Epidermal melanocyte (primary cell): ENCODE data around the gene PDE7B.
"Not testable (repeated sequence)": the region's sequence is repeated elsewhere in the genome, so short reads cannot be mapped to it uniquely, and the experiment has no call there.

Source experiments
- DNase-seq: peaks from one replicate; pipeline ENCODE4 v3.0.0; 2011; ENCODE audit warnings: low spot score; ENCODE audit not compliant: insufficient read length

PDE7B gene

DNA sequence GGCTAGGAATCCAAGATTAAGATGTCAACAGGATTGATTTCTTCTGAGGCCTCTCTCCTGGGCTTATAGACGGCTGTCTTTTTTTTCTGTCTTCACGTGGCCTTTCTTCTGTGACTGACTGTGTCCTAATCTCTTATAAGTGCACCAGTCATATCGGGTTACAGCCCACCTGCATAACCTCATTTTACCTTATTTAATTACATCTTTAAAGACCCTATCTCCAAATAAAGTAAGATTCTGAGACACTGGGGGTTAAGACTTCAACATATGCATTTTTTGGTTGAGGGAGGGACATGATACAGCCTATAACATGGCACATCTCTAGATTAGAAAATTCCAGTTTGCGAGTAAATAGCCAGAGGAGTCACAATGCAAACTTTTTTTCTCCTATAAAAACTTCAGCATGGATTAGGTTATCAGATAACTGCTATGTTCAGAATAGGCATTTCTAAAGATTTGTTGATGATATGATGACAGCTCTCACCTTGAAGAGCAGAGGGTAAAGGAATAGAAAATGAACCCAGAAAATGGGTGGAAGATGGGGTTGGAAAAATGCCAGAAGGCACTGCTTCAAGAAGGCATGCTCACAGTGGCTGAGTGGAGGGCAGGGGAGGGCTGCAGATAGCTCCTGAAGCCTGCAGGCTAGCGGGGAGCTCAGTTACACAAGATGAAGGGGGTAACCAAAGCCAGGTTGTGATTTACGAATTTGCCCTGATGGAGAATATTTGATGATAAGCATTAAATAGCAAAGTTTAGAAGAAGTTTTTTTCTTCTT lies 8.7 kb upstream of the PDE7B start:
- DNase-seq = no peak

DNA sequence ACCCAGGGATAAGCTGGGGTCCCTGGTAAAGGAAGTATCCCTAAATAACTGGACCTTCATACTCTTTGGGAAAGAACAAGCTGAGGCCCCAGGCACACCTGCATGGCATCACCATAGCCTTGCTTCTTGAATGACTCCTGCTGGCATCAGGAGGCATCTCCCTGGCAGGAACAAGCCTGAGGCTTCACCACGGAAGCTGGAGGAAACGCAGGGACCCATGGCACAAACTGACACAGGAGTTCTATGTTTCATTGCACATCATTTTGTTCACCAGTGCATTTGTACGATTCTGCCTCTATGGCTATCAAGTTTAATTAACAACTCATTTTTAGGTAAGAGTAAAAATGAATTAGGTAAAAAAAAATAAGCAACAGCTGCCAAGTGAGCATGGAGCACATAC lies 619 bp upstream of the PDE7B start:
- DNase-seq = no peak

DNA sequence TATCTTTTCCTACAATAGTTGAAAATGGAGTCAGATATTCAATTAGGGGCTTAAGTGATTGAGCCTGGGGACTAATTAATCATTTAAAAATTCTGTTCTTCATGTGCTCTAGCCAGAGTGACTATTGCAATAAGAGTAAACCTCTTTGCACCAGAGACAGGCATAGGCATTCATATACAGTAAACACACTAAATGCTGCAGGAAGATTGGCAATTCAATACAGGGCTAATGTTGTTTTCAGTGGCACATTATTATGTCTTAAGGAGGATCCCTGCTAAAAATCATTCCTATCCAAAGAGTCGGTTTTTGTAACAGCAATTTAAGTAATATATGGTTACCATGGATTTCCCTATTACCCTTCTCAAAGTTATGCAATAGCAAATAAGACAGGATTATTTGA lies 1.2 kb downstream of the PDE7B start:
- DNase-seq = no peak

DNA sequence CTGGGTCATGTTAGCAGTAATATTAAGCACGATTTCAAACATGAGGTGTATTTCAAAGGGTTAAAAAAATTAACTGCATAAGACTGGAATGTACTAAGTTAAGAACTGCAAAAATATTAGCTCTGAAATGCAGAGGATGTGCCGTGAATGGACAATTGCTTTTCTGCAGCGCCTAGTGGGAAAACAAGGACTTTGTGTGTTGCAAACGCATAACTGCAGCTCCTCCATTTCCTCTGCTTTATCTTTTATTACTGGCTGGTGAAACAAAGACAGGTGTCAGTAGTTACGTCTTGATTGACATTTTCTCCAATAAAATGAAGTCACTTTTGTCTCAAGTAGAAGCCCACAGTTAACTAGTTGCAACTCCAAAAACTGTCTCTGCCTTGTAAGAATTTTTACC lies 1.7 kb downstream of the PDE7B start:
- DNase-seq = no peak

DNA sequence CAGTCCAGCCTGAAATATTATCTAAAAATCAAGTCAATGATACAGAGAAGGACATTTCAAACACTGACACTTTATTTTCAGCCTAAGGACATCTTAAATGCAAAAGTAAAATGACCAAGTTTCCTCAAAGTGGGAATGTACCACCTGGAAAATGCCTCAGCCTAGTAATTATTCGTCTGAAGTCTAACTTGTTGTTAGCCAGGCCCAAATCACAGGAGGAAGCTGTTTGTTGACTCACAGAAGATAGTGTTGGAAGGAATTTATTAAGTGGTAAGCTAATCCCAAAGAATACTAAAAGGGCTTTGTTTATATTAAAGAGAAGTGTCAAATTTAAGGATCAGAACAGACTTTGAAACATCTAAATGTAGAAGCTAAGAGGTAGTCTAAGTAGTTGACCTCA lies 2.5 kb downstream of the PDE7B start:
- no peak for DNase-seq

DNA sequence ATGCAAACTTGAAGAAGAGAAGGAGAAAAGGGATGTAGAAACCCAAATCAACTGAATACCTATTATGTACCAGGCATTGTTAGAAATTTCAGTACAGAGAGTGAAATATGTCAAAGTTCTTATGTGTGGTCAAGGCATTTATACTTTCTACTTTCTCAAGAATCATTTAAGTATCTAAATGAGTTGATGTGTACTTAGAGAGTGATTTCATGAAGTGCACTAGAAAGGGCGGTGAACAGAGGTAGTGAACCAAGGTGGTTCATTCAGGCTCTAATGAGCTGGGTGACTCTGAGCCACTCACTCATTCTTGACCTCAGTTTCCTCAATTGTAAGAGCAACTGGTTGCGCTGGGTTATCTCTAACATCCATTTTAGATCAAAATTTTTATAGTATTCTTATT lies 3.3 kb downstream of the PDE7B start:
- DNase-seq = no peak

DNA sequence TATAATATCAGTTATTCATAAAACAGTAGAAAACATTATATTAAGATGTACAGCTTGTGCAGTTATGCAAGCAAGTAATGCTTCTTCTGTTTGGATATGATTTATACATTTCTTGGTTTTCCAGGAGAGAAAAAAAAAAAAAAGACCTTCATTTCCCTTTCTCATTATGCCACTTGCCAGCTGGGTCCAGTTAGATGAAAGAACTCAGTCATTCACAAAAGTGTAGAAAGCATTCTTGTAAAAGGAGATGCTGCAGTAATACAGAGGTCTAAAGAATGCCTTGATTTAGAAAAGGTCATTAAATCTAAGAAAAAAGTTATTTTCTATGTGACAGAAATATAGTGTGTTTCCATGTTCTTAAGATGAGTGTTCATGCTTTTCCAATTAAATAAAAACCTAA lies 7.4 kb downstream of the PDE7B start:
- DNase-seq = no peak

DNA sequence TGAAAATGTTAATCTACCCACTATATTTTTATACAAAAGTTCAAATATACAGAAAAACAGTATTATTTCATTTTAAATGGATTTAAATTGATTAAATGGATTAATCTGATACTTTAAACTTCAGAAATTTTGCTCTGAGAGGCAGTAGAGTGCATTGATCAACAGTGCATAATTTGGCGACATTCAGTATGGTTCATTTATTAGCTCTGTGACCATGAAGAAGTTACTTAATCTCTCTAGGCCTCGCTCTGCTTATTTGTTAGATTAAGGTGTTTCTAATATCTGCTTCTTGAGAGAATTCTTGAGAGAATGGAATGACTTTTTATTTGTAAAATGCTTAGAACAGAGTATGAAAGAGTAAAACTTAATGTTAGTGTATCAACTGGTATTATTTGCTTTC lies 8.9 kb downstream of the PDE7B start:
- DNase-seq = no peak

DNA sequence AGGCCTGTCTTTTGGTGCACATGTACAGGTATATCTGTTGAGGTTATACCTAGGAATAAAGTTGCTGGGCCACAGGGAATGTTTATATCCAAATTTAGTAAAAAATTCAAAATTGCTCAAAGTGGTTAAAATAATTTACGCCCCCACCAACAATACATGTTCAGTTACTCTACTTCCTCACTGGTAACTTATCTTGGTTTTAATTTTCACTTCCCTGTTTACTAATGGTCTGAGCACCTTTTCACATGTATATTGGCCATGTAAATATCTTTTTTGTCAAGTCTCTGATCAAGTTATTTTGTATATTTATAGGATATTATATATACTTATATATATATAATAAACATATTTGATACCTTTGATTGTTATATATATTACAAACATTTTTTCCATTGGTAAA lies 9.7 kb downstream of the PDE7B start:
- no peak for DNase-seq

DNA sequence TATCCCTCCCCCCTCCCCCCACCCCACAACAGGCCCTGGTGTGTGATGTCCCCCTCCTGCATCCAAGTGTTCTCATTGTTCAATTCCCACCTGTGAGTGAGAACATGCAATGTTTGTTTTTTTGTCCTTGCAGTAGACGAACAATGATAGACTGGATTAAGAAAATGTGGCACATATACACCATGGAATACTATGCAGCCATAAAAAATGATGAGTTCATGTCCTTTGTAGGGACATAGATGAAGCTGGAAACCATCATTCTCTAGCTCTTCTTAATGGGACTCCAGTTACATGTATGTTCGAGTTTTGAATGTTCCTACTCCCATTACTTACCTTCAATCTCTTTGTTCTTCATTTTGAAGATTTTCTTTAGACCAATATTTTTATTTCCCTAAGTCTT lies 13.4 kb downstream of the PDE7B start:
- not testable (repeated sequence) for DNase-seq

DNA sequence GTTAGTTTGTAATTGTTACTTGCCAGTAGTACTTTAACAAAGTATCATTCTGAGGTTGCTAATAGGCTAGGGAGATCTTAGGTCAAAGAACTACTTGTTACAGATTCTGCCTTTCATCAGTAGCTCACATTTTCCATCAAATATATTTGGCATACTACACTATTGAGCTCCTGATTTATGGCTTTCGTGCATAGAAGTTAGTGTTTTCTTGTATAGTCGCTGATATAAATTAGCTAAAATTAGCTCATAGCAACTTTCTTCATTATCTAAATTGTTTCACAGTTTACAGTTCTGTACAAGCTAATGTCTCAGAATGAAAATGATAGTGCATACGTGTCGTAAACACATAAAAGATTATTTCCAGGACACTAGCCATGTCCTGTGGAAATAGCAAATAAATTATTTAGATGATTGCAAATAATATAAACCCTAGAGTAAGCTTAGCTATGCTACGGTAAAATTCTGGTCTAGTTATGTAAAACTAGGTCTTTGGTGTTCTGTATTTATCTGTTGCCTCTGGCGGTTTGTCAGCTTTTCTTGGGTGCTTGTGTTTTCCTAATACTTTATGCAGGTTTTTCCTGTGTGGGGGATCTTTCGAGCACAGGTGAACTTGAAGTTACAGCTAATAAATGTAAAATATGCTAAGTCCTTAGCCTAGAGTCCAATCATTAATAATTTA lies 15.1 kb downstream of the PDE7B start:
- DNase-seq = no peak

DNA sequence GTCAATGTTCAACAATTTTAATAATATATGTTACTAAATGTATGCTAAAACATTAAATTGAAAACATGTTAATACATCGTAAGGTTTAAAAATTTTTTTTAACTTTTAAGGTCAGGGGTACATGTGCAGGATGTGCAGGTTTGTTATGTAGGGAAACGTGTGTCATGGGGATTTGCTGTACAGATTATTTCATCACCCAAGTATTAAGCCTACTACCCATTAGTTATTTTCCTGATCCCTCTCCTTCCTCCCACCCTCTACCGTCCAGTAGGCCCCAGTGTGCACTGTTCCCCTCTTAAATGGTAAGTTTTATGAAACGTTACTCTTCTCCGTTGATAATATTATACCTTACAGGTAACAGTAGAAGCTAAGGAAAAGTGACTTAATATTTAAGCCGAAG lies 15.8 kb downstream of the PDE7B start:
- DNase-seq = no peak

DNA sequence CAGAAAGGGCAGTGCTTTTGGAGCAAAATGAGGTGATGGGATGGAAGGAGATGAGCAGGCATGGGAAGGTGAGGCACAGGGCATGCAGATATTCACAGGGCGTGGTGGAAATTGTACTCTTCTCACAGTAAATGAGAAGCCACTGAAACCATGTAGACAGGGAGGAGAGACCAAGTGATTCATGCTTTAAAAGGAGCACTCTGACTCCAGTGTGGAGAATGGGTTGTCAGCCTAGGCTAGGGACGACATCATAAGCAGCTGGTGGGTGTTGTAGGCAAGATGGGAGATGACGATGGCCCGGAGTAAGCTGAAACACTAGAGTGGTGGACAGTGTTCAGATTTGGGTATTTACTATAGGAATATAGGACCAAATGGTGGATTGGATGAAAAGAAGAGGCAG lies 18.4 kb downstream of the PDE7B start:
- DNase-seq = no peak

DNA sequence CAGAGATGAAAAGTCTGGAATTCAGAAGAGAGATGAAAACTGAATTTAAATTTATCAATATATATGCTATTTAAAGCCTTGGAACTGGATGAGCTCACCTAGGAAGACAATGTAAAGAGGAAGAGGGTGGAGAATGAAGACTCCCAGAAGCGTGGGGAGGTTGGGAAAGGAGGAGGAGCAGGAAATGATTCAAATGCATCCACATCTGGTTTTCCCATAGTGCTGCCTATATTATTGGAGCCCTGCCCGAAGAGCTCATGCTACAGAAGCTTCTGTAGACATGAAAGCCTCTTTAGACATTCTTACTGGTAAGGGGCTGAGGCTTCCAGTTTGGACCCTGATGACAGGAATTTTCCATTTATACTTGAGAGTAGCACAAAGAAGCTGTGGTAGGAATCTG lies 19.2 kb downstream of the PDE7B start:
- DNase-seq = no peak

DNA sequence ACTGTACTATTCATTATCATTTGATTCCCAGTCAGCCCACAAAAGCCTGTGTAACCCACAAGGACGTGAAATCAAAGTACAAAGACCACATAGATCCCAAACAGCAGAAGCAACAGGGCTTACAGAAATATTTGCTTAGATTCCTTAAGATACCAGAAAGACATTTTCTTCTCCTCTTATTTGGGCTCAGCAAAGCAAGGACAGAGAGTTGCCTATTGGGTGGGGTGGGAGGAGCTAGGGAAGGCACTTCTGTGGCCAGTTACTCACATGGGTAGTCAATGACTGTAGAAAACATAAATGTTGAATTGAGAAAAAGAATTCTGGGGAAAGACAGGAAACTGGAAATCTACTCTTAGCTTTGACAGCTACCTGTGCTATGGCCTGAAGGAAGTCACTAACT lies 19.8 kb downstream of the PDE7B start:
- DNase-seq = no peak

DNA sequence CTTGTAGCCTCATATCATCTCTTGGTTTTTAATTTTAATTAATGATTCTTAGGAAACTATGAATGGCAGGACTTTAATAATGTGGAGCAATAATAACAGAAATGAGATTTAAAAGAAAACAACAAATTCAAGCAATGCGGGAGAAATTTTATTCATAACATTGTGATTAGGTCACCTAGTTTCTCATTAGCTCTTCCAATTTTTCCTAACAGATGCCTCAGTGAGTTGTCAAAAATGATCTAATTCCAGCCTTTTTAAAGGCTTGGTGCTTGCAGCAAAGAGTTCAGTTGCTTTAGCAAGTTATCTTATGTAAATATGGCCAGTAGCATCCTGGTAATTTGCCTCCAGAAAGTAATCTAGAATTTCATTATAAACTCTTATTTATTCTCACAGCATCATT lies 20.4 kb downstream of the PDE7B start:
- DNase-seq = no peak

DNA sequence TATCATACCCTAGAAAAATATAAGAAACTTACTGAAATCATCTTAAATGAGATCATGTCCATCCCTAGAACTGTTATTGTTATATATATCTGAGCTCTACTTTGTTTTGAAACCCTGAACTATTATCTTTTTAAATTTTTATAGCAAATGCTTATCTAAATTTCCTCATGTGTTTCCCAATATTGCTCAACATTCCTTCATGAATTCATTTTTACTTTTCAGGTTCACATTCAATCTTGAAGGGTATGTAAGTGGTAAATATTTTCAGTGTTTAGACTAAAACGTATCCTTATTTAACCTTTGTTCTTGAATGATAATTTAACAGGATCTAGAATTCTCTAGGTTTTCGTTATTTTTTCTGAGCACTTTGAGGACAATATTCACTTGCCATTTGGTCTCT lies 23.9 kb downstream of the PDE7B start:
- DNase-seq = no peak

DNA sequence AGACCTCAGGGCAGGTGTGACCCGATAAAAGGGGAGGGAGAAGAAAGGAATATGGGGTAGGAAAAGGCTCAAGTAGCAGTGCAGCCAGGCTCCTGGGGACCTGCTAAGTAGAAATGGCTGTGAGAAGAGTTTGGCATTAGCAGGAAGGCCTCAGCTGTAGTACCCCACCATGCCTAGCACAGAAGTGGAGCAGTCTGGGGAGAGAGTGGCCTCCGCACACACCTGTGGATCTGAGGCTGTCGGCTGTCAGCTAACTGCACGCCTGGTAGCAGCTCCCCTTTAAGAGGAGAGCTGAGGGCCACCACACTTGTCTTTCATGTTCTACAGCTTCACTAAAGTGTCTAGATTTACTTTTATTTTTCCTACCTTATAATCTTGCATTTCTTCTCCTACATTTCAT lies 24.6 kb downstream of the PDE7B start:
- DNase-seq = no peak

DNA sequence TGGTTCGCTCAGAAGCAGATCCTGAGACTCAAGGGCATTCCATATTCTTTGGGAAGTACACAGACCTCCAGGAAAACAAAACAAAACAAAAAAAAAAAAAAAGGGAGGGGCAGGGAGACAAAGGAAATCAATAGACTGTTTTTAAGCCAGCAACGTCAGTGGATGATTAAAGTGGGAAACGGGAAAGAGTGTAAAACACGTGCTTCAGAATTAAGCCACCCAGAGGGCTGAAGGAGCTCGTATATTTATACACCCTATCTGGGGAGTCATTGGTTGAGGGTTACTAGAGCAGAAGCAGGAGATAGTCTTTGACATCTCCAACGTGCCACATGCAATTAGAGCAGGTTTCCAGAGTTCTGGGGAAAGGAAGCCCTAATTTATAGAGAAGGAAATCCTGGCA lies 26.2 kb downstream of the PDE7B start:
- no peak for DNase-seq

DNA sequence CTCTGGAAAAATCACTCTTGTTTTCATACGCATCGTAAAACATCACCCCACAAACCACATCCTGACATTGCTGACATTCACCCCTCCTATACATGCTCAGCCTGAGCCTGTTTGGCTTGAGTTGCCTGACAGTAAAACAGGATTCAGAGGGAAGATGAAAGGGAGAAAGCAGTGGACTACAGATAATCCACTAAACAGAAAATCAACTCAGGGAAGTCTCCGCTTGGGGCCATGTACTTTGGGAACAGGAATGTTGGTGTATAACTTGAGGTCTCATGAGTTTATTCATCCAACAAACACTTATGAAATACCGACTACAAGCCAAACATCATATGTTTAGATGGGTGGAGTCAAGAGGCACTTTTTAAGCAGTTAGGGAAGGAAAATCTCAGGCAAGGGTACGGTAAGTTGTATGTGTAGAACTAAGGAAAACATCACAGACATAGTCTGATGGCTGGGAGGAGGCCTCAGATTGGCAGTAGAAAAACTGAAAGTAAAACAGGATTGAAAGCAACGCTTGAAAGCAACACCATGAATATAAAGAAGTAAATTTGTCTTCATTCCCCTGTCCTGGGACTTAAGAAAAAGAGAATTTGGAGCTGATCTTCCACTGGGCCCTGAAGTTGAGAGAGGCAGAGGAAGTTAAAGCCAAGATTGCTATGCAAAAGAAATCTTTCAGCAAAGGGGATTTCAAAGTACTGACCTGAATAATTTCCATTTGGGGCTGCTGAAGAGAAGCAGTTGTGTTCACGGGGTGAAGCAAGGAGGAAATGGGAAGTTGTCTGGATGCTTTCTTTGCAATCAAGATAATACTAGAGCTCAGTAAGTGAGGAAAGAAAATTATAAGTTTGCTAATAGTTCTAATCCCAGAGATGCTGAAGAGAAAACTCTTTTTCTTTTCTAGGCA lies 28.8 kb downstream of the PDE7B start:
- DNase-seq = no peak

DNA sequence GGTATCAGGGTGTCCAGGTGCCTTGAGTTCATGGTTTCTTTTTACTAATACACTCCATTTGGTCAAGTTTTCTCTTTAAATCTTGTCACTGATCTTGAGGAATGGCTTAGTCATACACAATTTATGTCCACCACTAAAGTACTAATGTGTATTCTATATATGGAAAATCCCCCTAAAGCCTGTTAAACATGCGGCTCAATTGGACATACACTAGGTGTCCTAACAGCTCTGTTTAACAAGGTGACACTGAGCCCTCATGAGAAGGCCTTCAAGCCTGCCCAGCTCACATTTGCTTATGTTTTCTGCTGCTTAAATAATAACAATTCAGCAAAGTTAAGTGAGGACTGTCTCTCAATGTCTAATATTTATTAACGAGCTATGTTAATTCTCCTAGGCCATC lies 31.5 kb downstream of the PDE7B start:
- no peak for DNase-seq

DNA sequence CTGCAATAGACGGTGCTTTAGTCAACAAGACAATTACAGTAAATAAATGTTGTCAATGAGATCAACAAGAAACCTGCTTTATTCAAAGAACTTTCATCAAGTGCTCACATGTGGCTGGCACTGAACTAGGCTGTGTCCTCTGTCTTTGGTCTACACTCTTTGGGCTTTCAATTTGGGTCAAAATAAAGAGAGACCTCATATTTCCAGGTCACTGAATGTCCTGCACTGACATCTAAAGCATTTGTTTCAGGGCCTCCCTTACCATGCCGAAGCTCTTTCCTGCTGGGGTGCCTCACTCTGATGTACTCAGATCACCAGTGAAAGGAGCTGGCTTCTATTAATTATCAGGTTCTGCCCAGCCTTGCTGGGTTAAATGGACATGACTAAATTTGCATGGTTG lies 32.0 kb downstream of the PDE7B start:
- DNase-seq = no peak
